ENCODE measurements around the gene MSX1.
"Not testable (repeated sequence)": the region's sequence is repeated elsewhere in the genome, so short reads cannot be mapped to it uniquely, and the experiment has no call there.

The MSX1 gene

DNA sequence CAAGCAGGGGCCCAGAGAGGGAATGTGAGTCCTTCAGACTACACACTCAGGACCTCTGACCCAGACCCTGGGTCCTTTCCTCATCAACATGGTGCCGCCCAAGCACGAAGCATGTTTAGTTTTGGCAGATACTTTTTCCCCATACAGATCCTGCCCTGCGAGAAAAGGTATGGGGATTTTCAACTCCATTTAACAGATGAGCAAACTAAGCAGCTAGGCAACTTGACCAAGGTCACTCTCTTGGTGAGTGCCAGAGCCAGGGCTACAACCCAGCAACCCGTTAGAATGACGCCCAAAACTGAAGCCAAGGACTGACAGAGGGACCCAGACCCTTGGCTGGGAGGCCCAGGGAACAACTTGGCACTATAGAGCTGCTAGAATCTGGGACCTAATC, 40.3 kb upstream of the MSX1 start:
- Histone ChIP-seq H3K36me3 (no peaks in the 10 kb centered on the region), H3K4me1 (no peaks in the 10 kb centered on the region), H3K4me3 (ENCODE audit: low read depth, low read length) (no peak overlapping the region), H3K27me3 (no peaks in the 10 kb centered on the region), H3K9me3 (no peaks in the 10 kb centered on the region; the same call in 1 of the 2 replicates)
- DNase-seq, result no peak
- TF ChIP-seq, protein P1, sequence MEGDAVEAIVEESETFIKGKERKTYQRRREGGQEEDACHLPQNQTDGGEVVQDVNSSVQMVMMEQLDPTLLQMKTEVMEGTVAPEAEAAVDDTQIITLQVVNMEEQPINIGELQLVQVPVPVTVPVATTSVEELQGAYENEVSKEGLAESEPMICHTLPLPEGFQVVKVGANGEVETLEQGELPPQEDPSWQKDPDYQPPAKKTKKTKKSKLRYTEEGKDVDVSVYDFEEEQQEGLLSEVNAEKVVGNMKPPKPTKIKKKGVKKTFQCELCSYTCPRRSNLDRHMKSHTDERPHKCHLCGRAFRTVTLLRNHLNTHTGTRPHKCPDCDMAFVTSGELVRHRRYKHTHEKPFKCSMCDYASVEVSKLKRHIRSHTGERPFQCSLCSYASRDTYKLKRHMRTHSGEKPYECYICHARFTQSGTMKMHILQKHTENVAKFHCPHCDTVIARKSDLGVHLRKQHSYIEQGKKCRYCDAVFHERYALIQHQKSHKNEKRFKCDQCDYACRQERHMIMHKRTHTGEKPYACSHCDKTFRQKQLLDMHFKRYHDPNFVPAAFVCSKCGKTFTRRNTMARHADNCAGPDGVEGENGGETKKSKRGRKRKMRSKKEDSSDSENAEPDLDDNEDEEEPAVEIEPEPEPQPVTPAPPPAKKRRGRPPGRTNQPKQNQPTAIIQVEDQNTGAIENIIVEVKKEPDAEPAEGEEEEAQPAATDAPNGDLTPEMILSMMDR (IDR thresholded peaks at IDR 0.05; ENCODE audit: low read depth, low read length), result no peak

DNA sequence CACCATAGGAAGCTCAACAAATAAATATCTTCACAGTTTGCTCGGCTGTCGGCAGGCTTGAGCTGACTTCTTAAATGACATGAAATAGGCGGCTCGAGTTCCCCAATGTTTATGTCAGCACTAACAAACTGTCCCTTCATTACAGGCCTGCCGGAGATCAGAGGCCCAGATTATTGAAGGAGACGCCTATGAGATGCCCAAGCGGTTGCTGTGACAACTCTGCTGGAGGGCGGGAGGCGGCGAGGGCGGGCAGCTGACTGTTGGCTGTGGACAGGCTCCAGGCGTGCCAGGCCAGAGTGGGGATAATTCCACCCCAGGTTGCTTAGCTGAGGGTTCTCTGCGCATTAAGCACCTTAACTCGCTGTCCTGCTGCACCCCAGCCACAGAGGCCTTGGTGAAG, 39.2 kb upstream of the MSX1 start:
- H3K9me3 ChIP-seq, result no peaks in the 10 kb centered on the region; the same call in 1 of the 2 replicates
- H3K4me1 ChIP-seq, result no peaks in the 10 kb centered on the region
- TF ChIP-seq, protein P1 (IDR thresholded peaks at IDR 0.05; ENCODE audit: low read depth, low read length), result no peak

DNA sequence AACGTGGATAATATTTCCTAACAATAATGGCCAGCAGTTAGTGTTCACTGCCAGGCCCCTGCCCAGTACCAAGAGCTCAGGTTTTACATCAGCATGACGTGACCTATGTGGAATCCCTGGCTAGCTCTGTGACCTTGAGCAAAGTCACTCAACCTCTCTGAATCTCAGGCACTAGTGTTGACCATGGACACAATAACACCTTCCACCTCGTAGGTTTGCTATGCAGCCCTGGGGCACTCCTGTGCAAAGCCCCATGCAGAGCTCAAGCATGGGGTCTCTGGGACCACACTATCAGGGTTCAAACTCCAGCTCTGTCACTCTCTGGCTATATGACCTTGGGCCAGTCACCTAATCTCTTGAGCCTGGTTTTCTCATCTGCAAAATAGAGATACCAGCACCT, 38.7 kb upstream of the MSX1 start:
- TF ChIP-seq, protein P1 (IDR thresholded peaks at IDR 0.05; ENCODE audit: low read depth, low read length), result no peak
- no peak overlapping the region for H3K4me3 ChIP-seq (ENCODE audit: low read depth, low read length)
- no peaks in the 10 kb centered on the region; the same call in 1 of the 2 replicates for H3K9me3 ChIP-seq
- no peaks in the 10 kb centered on the region for H3K27me3 ChIP-seq
- no peaks in the 10 kb centered on the region for H3K4me1 ChIP-seq
- no peak for DNase-seq
- H3K36me3 ChIP-seq, result no peaks in the 10 kb centered on the region

More for the DNA sequence above, 39.2 kb upstream of the MSX1 start:
- DNase-seq, result no peak
- Histone ChIP-seq H3K36me3 (no peaks in the 10 kb centered on the region), H3K4me3 (ENCODE audit: low read depth, low read length) (no peak overlapping the region), H3K27me3 (no peaks in the 10 kb centered on the region)

DNA sequence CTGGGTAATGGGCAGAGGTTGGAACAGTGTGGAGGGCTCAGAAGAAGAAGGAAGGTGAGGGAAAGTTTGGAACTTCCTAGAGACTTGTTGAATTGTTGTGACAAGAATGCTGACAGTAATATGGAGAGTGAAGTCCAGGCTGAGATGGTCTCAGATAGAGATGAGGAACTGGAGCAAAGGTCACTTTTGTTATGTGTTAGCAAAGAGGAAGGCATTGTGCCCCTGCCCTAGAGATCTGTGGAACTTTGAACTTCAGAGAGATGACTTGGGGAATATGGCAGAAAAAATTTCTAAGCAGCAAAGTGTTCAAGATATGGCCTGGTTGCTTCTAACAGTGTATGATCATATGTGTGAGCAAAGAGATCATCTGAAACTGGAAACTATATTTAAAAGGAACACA, 37.9 kb upstream of the MSX1 start:
- TF ChIP-seq, protein P1 (IDR thresholded peaks at IDR 0.05; ENCODE audit: low read depth, low read length), result no peak
- no peaks in the 10 kb centered on the region; the same call in 1 of the 2 replicates for H3K9me3 ChIP-seq
- no peaks in the 10 kb centered on the region for H3K4me1 ChIP-seq
- H3K36me3 ChIP-seq, result no peaks in the 10 kb centered on the region
- no peaks in the 10 kb centered on the region for H3K27me3 ChIP-seq
- H3K4me3 ChIP-seq (ENCODE audit: low read depth, low read length), result no peak overlapping the region
- no peak for DNase-seq

DNA sequence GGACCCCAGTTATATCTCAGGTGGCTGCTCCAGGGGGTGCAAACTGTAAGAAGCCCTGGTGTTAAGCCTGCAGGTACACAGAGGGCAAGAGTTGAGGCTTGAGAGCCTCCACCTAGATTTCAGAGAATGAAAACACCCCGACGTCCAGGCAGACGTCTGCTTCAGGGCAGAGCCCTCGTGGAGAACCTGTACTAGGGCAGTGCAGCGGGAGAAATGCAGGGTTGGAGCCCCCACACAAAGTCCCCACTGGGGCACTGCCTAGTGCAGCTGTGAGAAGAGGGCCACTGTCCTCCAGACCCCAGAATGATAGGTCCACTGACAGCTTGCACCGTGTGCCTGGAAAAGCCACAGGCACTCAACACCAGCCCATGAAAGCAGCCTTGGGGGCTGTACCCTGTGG, 37.2 kb upstream of the MSX1 start:
- not testable (repeated sequence) for DNase-seq; H3K27me3 ChIP-seq; H3K4me3 ChIP-seq (ENCODE audit: low read depth, low read length); H3K36me3 ChIP-seq; H3K4me1 ChIP-seq; H3K9me3 ChIP-seq

DNA sequence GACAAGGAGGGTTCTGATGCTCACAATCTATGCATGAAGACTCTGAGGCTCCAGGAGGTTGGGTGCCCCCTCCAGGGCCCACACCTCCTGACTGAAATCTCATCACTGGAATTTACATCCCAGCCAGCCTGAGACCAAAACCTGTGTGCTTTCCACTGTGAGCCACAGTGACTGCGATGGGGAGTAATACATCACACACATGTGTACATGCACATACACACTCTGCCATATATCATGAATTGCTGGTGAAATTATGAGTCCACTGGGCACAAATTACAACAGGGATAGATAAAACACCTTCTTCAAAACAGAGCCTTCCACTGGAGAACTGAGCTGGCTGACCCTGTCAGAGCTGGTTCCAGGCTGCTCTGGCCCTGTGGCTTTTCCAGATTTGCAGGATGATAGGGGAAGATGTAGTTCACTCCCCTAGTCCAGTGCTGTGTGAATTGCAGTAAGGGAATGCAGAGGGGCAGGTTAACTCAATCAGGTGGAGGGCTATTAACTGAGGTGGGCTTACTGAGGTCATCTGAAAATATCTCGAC, 35.8 kb upstream of the MSX1 start:
- H3K9me3 ChIP-seq, result no peaks in the 10 kb centered on the region
- TF ChIP-seq, protein P1 (IDR thresholded peaks at IDR 0.05; ENCODE audit: low read depth, low read length), result no peak

DNA sequence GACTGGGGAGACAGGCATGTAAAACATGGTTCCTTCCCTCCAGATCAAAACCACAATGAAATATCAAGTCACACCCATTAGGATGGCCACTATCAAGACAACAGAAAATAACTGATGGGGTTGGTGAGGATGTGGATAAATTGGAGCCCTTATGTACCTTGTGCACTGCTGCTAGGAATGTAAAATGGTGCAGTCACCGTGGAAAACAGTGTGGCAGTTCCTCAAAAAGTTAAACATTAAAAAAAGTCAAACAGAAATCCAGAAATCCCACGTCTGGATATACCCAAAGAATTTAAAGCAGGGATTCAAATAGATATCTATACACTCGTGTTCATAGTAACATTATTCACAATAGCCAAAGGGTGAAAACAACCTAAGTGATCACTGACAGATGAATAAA, 35.2 kb upstream of the MSX1 start:
- Histone ChIP-seq H3K4me1 (no peaks in the 10 kb centered on the region), H3K9me3 (no peaks in the 10 kb centered on the region), H3K36me3 (no peaks in the 10 kb centered on the region), H3K27me3 (no peaks in the 10 kb centered on the region), H3K4me3 (ENCODE audit: low read depth, low read length) (no peak overlapping the region)
- TF ChIP-seq, protein P1 (IDR thresholded peaks at IDR 0.05; ENCODE audit: low read depth, low read length), result no peak
- no peak for DNase-seq

More for the DNA sequence above, 35.8 kb upstream of the MSX1 start:
- DNase-seq, result no peak
- no peak overlapping the region for H3K4me3 ChIP-seq (ENCODE audit: low read depth, low read length)
- no peaks in the 10 kb centered on the region for H3K4me1 ChIP-seq
- H3K27me3 ChIP-seq, result no peaks in the 10 kb centered on the region
- no peaks in the 10 kb centered on the region for H3K36me3 ChIP-seq
